Neural cell (in vitro differentiated cells): Measurements from ENCODE around the gene LSM5.

Source experiments
- EP300 ChIP-seq: fragments of 450-650 bp; conservative IDR thresholded peaks from 2 replicates; pipeline ENCODE4 v1.6.1; 2014; ENCODE audit warnings: antibody characterized with exemption, mild to moderate bottlenecking, moderate library complexity; ENCODE audit not compliant: poor library complexity, severe bottlenecking
- POLR2AphosphoS5 ChIP-seq: IDR thresholded peaks from 2 replicates; pipeline ENCODE4 v1.6.1; 2012
- SMC3 ChIP-seq: fragments of 450-650 bp; conservative IDR thresholded peaks from 2 replicates; pipeline ENCODE4 v1.6.1; 2014; ENCODE audit warnings: antibody characterized with exemption, mild to moderate bottlenecking, moderate library complexity; ENCODE audit not compliant: poor library complexity

DNA sequence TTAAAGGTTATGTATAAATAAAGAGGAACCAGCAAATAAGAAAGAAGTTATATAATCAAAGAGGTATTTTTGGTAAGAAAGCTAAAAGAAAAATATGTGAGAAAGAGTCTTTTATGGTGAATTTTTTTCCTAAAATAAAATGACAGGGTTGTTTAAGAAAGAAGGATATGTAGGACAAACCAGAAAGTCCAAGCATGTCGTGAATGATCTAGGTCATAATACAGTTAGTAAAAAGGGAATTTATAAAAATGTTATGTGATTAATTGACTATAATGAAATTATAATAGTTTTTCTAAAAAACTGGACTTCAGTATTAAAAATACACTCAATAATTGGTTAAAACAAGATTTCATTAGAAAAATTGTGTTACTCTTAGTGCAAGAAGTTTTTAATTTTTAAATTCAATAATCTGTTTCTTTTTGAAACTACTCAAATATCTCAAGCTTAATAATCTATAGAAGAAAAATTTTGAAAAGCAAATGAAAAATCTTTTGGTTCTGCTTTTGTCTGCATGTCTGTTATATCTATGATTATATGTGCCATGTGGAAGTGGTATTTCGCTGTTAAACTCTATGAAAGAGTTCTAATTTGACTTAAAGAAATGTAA lies 28.5 kb upstream of the LSM5 start:
- TF ChIP-seq EP300: no peak
- TF ChIP-seq SMC3: no peak
- TF ChIP-seq POLR2AphosphoS5: no peak
